Right forelimb (tissue), 1 donor: ENCODE data around the gene DYNC1LI1.
"Not testable (repeated sequence)": the region's sequence is repeated elsewhere in the genome, so short reads cannot be mapped to it uniquely, and the experiment has no call there.

ENCODE experiments used
- DNase-seq: peaks from one replicate; pipeline ENCODE4 v3.0.0-alpha.2; 2018

Gene DYNC1LI1

GRCh38 chr3:32578669-32579068, 8.0 kb upstream of the DYNC1LI1 start:
- not testable (repeated sequence) for DNase-seq

- DNase-seq = no peak
These were observed 7.2 kb upstream of the DYNC1LI1 start for GRCh38 chr3:32577581-32578556.

- no peak for DNase-seq
These were observed 6.5 kb upstream of the DYNC1LI1 start for GRCh38 chr3:32577174-32577573.

GRCh38 chr3:32575451-32576113, 4.9 kb upstream of the DYNC1LI1 start:
- DNase-seq = no peak

- no peak for DNase-seq
These were observed 481 bp upstream of the DYNC1LI1 start for GRCh38 chr3:32571192-32571485.

GRCh38 chr3:32569540-32570420, 878 bp downstream of the DYNC1LI1 start:
- DNase-seq = no peak

GRCh38 chr3:32568953-32569352, 1.7 kb downstream of the DYNC1LI1 start:
- DNase-seq = no peak

GRCh38 chr3:32564195-32564594, 6.5 kb downstream of the DYNC1LI1 start:
- no peak for DNase-seq

- no peak for DNase-seq
These were observed 8.0 kb downstream of the DYNC1LI1 start for GRCh38 chr3:32562640-32563039.

GRCh38 chr3:32557640-32558352, 12.9 kb downstream of the DYNC1LI1 start:
- no peak for DNase-seq

GRCh38 chr3:32556332-32556731, 14.3 kb downstream of the DYNC1LI1 start:
- DNase-seq = no peak

- no peak for DNase-seq
These were observed 16.7 kb downstream of the DYNC1LI1 start for GRCh38 chr3:32553973-32554372.

- no peak for DNase-seq
These were observed 17.2 kb downstream of the DYNC1LI1 start for GRCh38 chr3:32553459-32553858.

- DNase-seq = no peak
These were observed 18.6 kb downstream of the DYNC1LI1 start for GRCh38 chr3:32552013-32552412.

GRCh38 chr3:32551496-32551895, 19.2 kb downstream of the DYNC1LI1 start:
- no peak for DNase-seq

GRCh38 chr3:32551087-32551486, 19.6 kb downstream of the DYNC1LI1 start:
- no peak for DNase-seq

- DNase-seq = no peak
These were observed 25.4 kb downstream of the DYNC1LI1 start for GRCh38 chr3:32545305-32545704.

- DNase-seq = no peak
These were observed 25.8 kb downstream of the DYNC1LI1 start for GRCh38 chr3:32544894-32545293.

- DNase-seq = no peak
These were observed 27.9 kb downstream of the DYNC1LI1 start for GRCh38 chr3:32542807-32543206.

- DNase-seq = no peak
These were observed 29.8 kb downstream of the DYNC1LI1 start for GRCh38 chr3:32540899-32541298.

- DNase-seq = no peak
These were observed 38.2 kb downstream of the DYNC1LI1 start for GRCh38 chr3:32532434-32532833.

GRCh38 chr3:32531010-32531647, 39.5 kb downstream of the DYNC1LI1 start:
- DNase-seq = no peak
